Measurements from ENCODE around the gene HMGXB4. TPM values are rescaled to one million over a fixed set of nuclear protein-coding genes. Genes with fewer than 3 reads are reported as not detected.

HMGXB4 gene
- total RNA-seq, 2 donors from 2014 or later: 39.3 to 43.5 TPM

DNA sequence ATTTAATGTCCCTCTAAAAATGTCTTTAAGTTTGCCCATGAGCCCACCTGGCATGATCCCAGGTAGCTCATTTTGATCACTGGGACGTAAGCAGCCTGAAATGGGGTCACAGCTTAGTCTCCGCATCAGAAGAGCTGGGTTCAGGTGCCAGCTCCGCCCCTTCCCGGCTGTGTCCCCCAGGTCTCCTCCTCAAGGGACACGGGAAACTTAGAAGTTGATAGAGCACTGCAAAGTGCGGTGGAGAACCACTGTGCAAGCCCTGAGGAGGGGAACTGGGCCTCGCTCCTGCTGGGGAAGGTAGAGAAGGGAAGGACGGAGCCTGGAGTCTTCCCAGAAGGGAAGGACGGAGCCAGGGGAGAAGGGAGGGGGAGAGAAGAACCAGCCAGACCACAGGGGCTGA lies 50.1 kb downstream of the HMGXB4 start:
- no peak for ATAC-seq (replicated peaks in 1 of 2)
- no peak for DNase-seq
- Mint-ChIP-seq H3K27me3 (ENCODE audit: low read depth) (no peaks in the 10 kb centered on the region), H3K27ac (peak overlapping the region; percentile 68), H3K4me3 (no peak overlapping the region), H3K36me3 (ENCODE audit: insufficient read depth in 2 of 2) (no peaks in the 10 kb centered on the region), H3K9me3 (no peaks in the 10 kb centered on the region), H3K4me1 (ENCODE audit: low read depth) (peaks cover 95% of the 10 kb centered on the region)

DNA sequence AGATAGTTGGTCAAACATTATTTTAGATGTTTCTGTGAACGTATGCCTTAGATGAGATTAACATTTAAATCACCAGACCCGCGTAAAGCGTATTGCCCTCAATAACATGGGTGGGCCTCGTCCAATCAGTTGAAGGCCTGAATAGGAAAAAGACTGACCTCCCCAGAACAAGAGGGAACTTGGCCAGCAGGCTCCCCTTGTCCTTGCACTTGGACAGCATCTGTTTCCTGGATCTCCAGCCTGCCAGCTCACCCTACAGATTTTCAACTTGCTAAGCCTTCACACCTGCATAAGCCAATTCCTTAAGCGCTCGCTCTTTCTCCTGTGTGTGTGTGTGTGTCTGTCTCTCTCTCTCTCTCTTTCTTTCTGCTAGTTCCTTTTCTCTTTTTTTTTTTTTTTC lies 50.6 kb downstream of the HMGXB4 start:
- no peaks in the 10 kb centered on the region for H3K9me3 Mint-ChIP-seq
- H3K4me3 Mint-ChIP-seq: peak overlapping the region in 1 of 2 donors; percentile 21
- peaks cover 95% of the 10 kb centered on the region for H3K4me1 Mint-ChIP-seq (ENCODE audit: low read depth)
- H3K27ac Mint-ChIP-seq: peak overlapping the region; percentile 21
- no peaks in the 10 kb centered on the region for H3K36me3 Mint-ChIP-seq (ENCODE audit: insufficient read depth in 2 of 2)
- DNase-seq: no peak
- H3K27me3 Mint-ChIP-seq (ENCODE audit: low read depth): no peaks in the 10 kb centered on the region
- ATAC-seq (replicated peaks in 1 of 2): no peak

DNA sequence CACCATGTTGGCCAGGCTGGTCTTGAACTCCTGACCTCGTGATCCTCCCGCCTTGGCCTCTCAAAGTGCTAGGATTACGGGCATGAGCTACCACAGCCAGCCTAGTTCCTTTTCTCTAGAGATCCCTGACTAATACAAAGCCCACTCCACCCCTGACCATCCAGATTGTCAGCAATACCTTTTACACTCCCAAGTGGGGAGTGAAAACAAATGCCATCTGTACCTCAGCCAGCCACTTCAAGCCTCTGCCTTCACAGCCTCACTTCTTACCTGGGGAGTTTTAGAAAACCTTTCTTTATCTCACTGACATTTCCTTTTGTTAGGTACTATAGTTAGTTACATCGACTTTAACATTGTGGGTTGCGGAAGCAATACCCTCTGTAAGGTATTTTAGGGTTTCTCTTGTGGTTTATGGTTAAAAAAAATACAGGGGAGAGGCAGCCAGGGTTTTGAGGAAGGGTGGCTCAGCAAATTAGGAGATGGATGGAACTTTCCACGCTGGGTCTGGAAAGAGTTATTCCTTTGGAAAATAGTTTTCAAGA lies 51.3 kb downstream of the HMGXB4 start:
- peak overlapping the region in 1 of 2 donors; percentile 45 for H3K4me3 Mint-ChIP-seq

DNA sequence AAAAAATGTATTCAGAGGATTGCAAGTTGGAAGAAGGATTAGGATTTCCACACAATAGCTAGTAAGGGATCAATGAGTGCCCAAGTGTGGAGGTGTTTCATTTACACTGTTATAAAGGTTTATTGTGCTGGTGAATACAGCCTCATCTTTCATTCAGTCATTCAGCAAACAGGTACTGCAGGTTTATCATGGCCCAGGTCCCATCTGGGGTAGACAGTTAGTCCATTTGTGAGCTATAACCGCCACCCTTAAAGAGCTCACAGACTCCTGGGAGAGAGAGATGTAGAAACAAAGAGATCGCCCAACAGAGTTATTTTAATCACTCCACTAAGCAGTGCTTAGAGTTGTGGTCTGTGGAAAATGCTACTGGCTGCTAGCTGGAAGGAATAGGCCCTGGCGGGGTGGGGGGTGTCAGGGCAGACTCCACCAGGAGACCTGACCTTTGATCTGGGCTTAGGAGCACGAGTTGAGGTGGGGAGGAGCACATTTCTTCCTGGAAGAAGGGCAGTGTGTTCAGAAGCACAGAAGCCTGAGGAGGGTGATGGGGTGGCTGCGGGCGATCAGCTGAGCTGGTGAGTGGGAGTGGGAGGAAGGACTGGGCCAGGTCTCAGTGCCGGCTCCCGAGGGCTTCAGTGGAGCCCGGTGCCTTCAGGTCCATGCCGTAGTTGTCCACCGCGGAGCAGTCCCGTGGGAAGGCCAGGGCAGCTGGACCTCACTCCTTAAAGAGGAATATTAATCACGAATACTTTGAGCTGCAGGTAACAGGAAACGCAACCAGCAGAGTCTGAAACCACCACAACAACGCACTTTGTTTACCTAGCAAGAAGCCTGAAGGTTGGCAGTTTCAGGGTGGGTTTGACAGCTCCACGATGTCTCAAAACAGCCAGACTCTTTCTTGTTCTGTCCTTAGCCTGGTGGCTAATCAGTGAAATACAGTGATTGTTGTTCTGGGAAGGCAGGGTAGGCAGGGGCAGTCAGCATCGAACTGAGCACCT lies 53.6 kb downstream of the HMGXB4 start:
- Mint-ChIP-seq H3K36me3 (ENCODE audit: insufficient read depth in 2 of 2) (no peaks in the 10 kb centered on the region), H3K27ac (peak overlapping the region; percentile 31)

More for the DNA sequence above, 51.3 kb downstream of the HMGXB4 start:
- Mint-ChIP-seq H3K36me3 (ENCODE audit: insufficient read depth in 2 of 2) (no peaks in the 10 kb centered on the region), H3K27me3 (ENCODE audit: low read depth) (no peaks in the 10 kb centered on the region), H3K9me3 (no peaks in the 10 kb centered on the region), H3K4me1 (ENCODE audit: low read depth) (peaks cover 97% of the 10 kb centered on the region), H3K27ac (peak overlapping the region; percentile 79)
- ATAC-seq (replicated peaks in 1 of 2) (no peak), DNase-seq (no peak)

GRCh38 chr22:35311551-35311999 lies 54.3 kb downstream of the HMGXB4 start:
- peaks cover 87% of the 10 kb centered on the region for H3K4me1 Mint-ChIP-seq (ENCODE audit: low read depth)
- peak overlapping the region; percentile 31 for H3K27ac Mint-ChIP-seq
- peak overlapping the region; percentile 23 to 67 for H3K4me3 Mint-ChIP-seq
- H3K27me3 Mint-ChIP-seq (ENCODE audit: low read depth): no peaks in the 10 kb centered on the region
- no peaks in the 10 kb centered on the region for H3K36me3 Mint-ChIP-seq (ENCODE audit: insufficient read depth in 2 of 2)
- H3K9me3 Mint-ChIP-seq: no peaks in the 10 kb centered on the region
- ATAC-seq (replicated peaks in 1 of 2) (no peak), DNase-seq (no peak)

More for the DNA sequence above, 53.6 kb downstream of the HMGXB4 start:
- H3K4me3 Mint-ChIP-seq: peak overlapping the region; percentile 22 to 67
- H3K9me3 Mint-ChIP-seq: no peaks in the 10 kb centered on the region
- no peak for DNase-seq
- H3K4me1 Mint-ChIP-seq (ENCODE audit: low read depth): peaks cover 95% of the 10 kb centered on the region
- H3K27me3 Mint-ChIP-seq (ENCODE audit: low read depth): no peaks in the 10 kb centered on the region
- no peak for ATAC-seq (replicated peaks in 1 of 2)

GRCh38 chr22:35312198-35313059 lies 55.1 kb downstream of the HMGXB4 start:
- peak; percentile 19 to 38 for ATAC-seq (replicated peaks in 1 of 2)
- Mint-ChIP-seq H3K4me3 (peak overlapping the region; percentile 51 to 66), H3K36me3 (ENCODE audit: insufficient read depth in 2 of 2) (no peaks in the 10 kb centered on the region), H3K9me3 (no peaks in the 10 kb centered on the region), H3K27me3 (ENCODE audit: low read depth) (no peaks in the 10 kb centered on the region), H3K4me1 (ENCODE audit: low read depth) (peaks cover 79% of the 10 kb centered on the region), H3K27ac (peak overlapping the region; percentile 13)
- DNase-seq: peak in 1 of 2 donors; percentile 50

DNA sequence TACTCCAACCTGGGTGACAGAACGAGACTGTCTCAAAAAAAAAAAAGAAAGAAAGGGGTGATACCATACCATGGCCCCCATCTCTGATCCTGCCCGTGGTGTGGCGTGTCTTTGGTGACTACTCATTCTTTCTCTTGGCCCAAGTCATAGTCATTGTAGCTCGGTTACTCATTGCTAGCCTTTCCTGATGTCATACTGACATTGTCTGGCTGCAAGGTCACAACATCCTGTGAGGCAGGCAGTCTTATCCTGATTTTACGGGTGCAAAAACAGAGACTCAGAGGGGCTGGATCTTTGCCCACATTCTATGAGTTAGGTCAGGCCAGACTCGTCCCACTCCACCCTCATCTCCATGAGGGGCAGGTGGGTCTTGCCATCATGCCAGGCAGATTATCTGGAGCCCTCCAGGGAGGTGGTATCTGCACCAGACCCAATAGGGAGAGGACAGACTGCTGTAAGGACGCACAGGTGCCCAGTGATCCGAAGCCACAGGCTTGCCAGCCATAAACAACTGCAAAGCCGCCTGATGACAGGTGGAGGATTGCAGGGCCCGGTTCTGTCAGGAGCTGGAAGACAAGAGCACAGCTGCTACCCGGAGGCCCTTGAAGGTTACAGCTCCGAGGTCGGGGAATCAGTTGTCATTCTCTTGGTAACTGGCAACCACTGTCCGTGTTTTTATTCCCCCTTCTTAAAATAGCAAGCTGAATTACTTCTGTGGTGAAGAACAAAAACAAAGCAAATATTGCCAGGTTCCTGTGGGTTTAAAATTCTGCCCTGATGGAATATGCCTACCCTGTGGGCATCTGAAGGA lies 56.2 kb downstream of the HMGXB4 start:
- Mint-ChIP-seq H3K4me1 (ENCODE audit: low read depth) (peaks cover 68% of the 10 kb centered on the region), H3K36me3 (ENCODE audit: insufficient read depth in 2 of 2) (no peaks in the 10 kb centered on the region), H3K27me3 (ENCODE audit: low read depth) (no peaks in the 10 kb centered on the region), H3K9me3 (no peaks in the 10 kb centered on the region), H3K27ac (no peak overlapping the region), H3K4me3 (peak overlapping the region; percentile 20 to 50)
- DNase-seq (peak; percentile 63 to 73), ATAC-seq (replicated peaks in 1 of 2) (peak; percentile 91 to 94)

- Mint-ChIP-seq H3K36me3 (ENCODE audit: insufficient read depth in 2 of 2) (no peaks in the 10 kb centered on the region), H3K27me3 (ENCODE audit: low read depth) (no peaks in the 10 kb centered on the region), H3K9me3 (no peaks in the 10 kb centered on the region), H3K4me1 (ENCODE audit: low read depth) (peaks cover 60% of the 10 kb centered on the region), H3K4me3 (peak overlapping the region in 1 of 2 donors; percentile 39), H3K27ac (peak overlapping the region; percentile 74)
- no peak for DNase-seq
- no peak for ATAC-seq (replicated peaks in 1 of 2)
These were observed 57.1 kb downstream of the HMGXB4 start for GRCh38 chr22:35314161-35314942.

- peak overlapping the region; percentile 74 for H3K27ac Mint-ChIP-seq
These were observed 58.0 kb downstream of the HMGXB4 start for GRCh38 chr22:35315141-35315854.

GRCh38 chr22:35315855-35316745 lies 58.8 kb downstream of the HMGXB4 start:
- Mint-ChIP-seq H3K4me1 (ENCODE audit: low read depth) (peaks cover 42% of the 10 kb centered on the region), H3K4me3 (no peak overlapping the region), H3K27ac (no peak overlapping the region), H3K9me3 (no peaks in the 10 kb centered on the region), H3K27me3 (ENCODE audit: low read depth) (no peaks in the 10 kb centered on the region), H3K36me3 (ENCODE audit: insufficient read depth in 2 of 2) (no peaks in the 10 kb centered on the region)
- ATAC-seq (replicated peaks in 1 of 2): no peak
- DNase-seq: no peak

More at GRCh38 chr22:35315141-35315854, 58.0 kb downstream of the HMGXB4 start:
- H3K27me3 Mint-ChIP-seq (ENCODE audit: low read depth): no peaks in the 10 kb centered on the region
- peaks cover 50% of the 10 kb centered on the region for H3K4me1 Mint-ChIP-seq (ENCODE audit: low read depth)
- no peak for ATAC-seq (replicated peaks in 1 of 2)
- H3K9me3 Mint-ChIP-seq: no peaks in the 10 kb centered on the region
- no peak for DNase-seq
- no peaks in the 10 kb centered on the region for H3K36me3 Mint-ChIP-seq (ENCODE audit: insufficient read depth in 2 of 2)
- H3K4me3 Mint-ChIP-seq: no peak overlapping the region
